Aorta (tissue), 5 donors: ENCODE results near the gene MARCHF6. TPM values are rescaled to one million over a fixed set of nuclear protein-coding genes. Genes with fewer than 3 reads are reported as not detected.

Experiments
- ATAC-seq: fragments of 200-7000 bp; cut with Tn5 transposase; one replicate; pipeline ENCODE4 v1.9.1; 2022; ENCODE audit warnings: moderate library complexity; ENCODE audit not compliant: low FRiP score
- DNase-seq, 2 donors: peaks; one replicate each; pipeline ENCODE4 v3.0.0-alpha.2; 2020
- H3K27ac ChIP-seq, 2 donors: one replicate each; pipeline ENCODE4 v1.5.1; 2013; ENCODE audit warnings: low read length in 2 of 2, mild to moderate bottlenecking in 2 of 2, moderate library complexity in 2 of 2, control low read depth in 1 of 2, inconsistent platforms in 1 of 2, low read depth in 1 of 2
- H3K27me3 ChIP-seq, 2 donors: one replicate each; pipeline ENCODE4 v1.6.1; 2013; ENCODE audit warnings: control low read depth in 1 of 2, low read length in 1 of 2, mild to moderate bottlenecking in 1 of 2, moderate library complexity in 1 of 2; ENCODE audit not compliant: insufficient read depth in 2 of 2, control insufficient read depth in 1 of 2
- H3K36me3 ChIP-seq, 2 donors: one replicate each; pipeline ENCODE4 v1.6.1; 2013; ENCODE audit warnings: control low read depth in 1 of 2, low read length in 1 of 2, mild to moderate bottlenecking in 1 of 2; ENCODE audit not compliant: insufficient read depth in 2 of 2, control insufficient read depth in 1 of 2
- H3K4me1 ChIP-seq, 2 donors: one replicate each; pipeline ENCODE4 v1.6.1; 2013; ENCODE audit warnings: low read length in 2 of 2, control low read depth in 1 of 2, mild to moderate bottlenecking in 1 of 2, moderate library complexity in 1 of 2; ENCODE audit not compliant: insufficient read depth in 2 of 2, control insufficient read depth in 1 of 2
- H3K4me3 ChIP-seq, 2 donors: one replicate each; pipeline ENCODE4 v1.5.1; 2013; ENCODE audit warnings: low read length in 2 of 2, control low read depth in 1 of 2, mild to moderate bottlenecking in 1 of 2
- H3K9me3 ChIP-seq: one replicate; pipeline ENCODE4 v1.6.1; 2013; ENCODE audit warnings: mild to moderate bottlenecking, low read length; ENCODE audit not compliant: control insufficient read depth
- WGBS, 2 donors: extraction: QIAGEN DNeasy Blood & Tissue Kit; methylation state at CpG; one replicate each; pipeline ENCODE4 v1.1.7; 2013; 5-methylcytosine and 5-hydroxymethylcytosine counted together
- intact Hi-C, 2 donors: fragments of 100-400 bp; cut with DNase I; formaldehyde crosslinking; loops; one replicate each; pipeline versions ENCODE4 v1.14.2 to v1.15.0; 2022
- long read RNA-seq, 2 donors: library from polyadenylated mRNA; unstranded; transcript quantifications; one replicate each; pipeline ENCODE4 v2.0.0, GENCODE V29; 2020 to 2021
- polyA plus RNA-seq, 2 donors: library from polyadenylated mRNA; stranded (reverse); fragments of 200-250 nt; gene quantifications; one replicate each; pipeline ENCODE4 v1.2.3, GENCODE V29; 2013
- total RNA-seq, 2 donors: library from RNA; stranded (reverse); fragmentation: NEBNext Ultra II Directional; extraction: Animal tissue kit (Norgen Biotek cat#: 25700); gene quantifications; one replicate each; pipeline ENCODE4 v1.2.1, GENCODE V29; 2021
- donor health status: healthy with polysubstance abuse.
- donor health status: Bipolar disorder and iron deficiency.
- donor health status: DM: no; HTN: no; CAD: no.
- donor health status: DM: no; HTN: no; CAD: no.
- donor health status: DM: yes; HTN: yes; CAD: no.

Gene MARCHF6
- total RNA-seq (100 to 1,000 TPM; 147 to 153 TPM), polyA plus RNA-seq (10 to 100 TPM; 27.7 to 73.9 TPM)
- long read RNA-seq, donor 1, full-length matches to known transcripts: 23 of 80 reads
- long read RNA-seq, donor 1, partial matches to known transcripts: 10 of 80 reads
- long read RNA-seq, donor 1, other reads (novel, unspliced or antisense): 47 of 80 reads
- long read RNA-seq, donor 2, full-length matches to known transcripts: 14 of 30 reads
- long read RNA-seq, donor 2, partial matches to known transcripts: 4 of 30 reads
- long read RNA-seq, donor 2, other reads (novel, unspliced or antisense): 12 of 30 reads

- 1% methylated on average over 75 to 92 of the region's 92 CpGs for WGBS, 2 donors
- peak within 1 kb of the TSS; percentile 81 to 88 for H3K4me3 ChIP-seq
- H3K4me1 ChIP-seq: peaks cover 0 to 2% of the 10 kb centered on the region in 2 donors
These were observed at the start of gene MARCHF6 for GRCh38 chr5:10353241-10354047. Gene MARCHF6 (plus strand): TSS chr5:10353695. CDS start chr5:10353899, 204 bp downstream.

GRCh38 chr5:10303699-10304170 is 49.8 kb upstream of the MARCHF6 start:
- no peak overlapping the region for H3K4me3 ChIP-seq
- H3K9me3 ChIP-seq: no peaks in the 10 kb centered on the region
- no peaks in the 10 kb centered on the region for H3K27me3 ChIP-seq
- intact Hi-C loops: no loop called here
- H3K27ac ChIP-seq: no peak overlapping the region
- WGBS, 2 donors: 75 to 87% methylated on average over 5 of the region's 5 CpGs
- no peaks in the 10 kb centered on the region for H3K36me3 ChIP-seq
- H3K4me1 ChIP-seq: no peaks in the 10 kb centered on the region
- DNase-seq (no peak), ATAC-seq (no peak)

More at GRCh38 chr5:10353241-10354047, at the start of gene MARCHF6:
- Histone ChIP-seq H3K36me3 (no peaks in the 10 kb centered on the region), H3K9me3 (no peaks in the 10 kb centered on the region), H3K27ac (peak within 1 kb of the TSS; percentile 64 to 94), H3K27me3 (no peaks in the 10 kb centered on the region)
- ATAC-seq: peak; percentile 99
- intact Hi-C loops: no loop called here
- DNase-seq: peak; percentile 97 to 98

GRCh38 chr5:10304932-10305331 is 48.6 kb upstream of the MARCHF6 start:
- Histone ChIP-seq H3K36me3 (no peaks in the 10 kb centered on the region), H3K27me3 (no peaks in the 10 kb centered on the region), H3K4me3 (no peak overlapping the region), H3K27ac (no peak overlapping the region), H3K4me1 (no peaks in the 10 kb centered on the region), H3K9me3 (no peaks in the 10 kb centered on the region)
- intact Hi-C loops: no loop called here
- DNase-seq (no peak), ATAC-seq (no peak)
- WGBS, 2 donors: 90% methylated on average over 5 of the region's 5 CpGs

GRCh38 chr5:10306114-10306513 is 47.4 kb upstream of the MARCHF6 start:
- ATAC-seq (no peak), DNase-seq (no peak)
- Histone ChIP-seq H3K27me3 (no peaks in the 10 kb centered on the region), H3K36me3 (no peaks in the 10 kb centered on the region), H3K9me3 (no peaks in the 10 kb centered on the region), H3K27ac (no peak overlapping the region), H3K4me1 (no peaks in the 10 kb centered on the region), H3K4me3 (no peak overlapping the region)
- intact Hi-C loops: no loop called here
- WGBS, 2 donors: 64 to 71% methylated on average over 5 of the region's 5 CpGs

- WGBS, 2 donors: 26 to 28% methylated on average over 8 of the region's 8 CpGs
- Histone ChIP-seq H3K4me3 (peak overlapping the region; percentile 32 to 58), H3K27me3 (no peaks in the 10 kb centered on the region), H3K36me3 (no peaks in the 10 kb centered on the region), H3K4me1 (no peaks in the 10 kb centered on the region), H3K9me3 (no peaks in the 10 kb centered on the region), H3K27ac (no peak overlapping the region)
- ATAC-seq (no peak), DNase-seq (no peak)
- intact Hi-C loops: no loop called here
These were observed 46.7 kb upstream of the MARCHF6 start for GRCh38 chr5:10306806-10307205.

- peak within 1 kb of the TSS; percentile 32 to 58 for H3K4me3 ChIP-seq
- H3K27me3 ChIP-seq: no peaks in the 10 kb centered on the region
- intact Hi-C loops: no loop called here
- no peaks in the 10 kb centered on the region for H3K36me3 ChIP-seq
- ATAC-seq: peak; percentile 81
- peak within 1 kb of the TSS in 1 of 2 donors; percentile 65 for H3K27ac ChIP-seq
- no peaks in the 10 kb centered on the region for H3K9me3 ChIP-seq
- no peaks in the 10 kb centered on the region for H3K4me1 ChIP-seq
- peak; percentile 65 to 85 for DNase-seq
- 1% methylated on average over 53 to 56 of the region's 56 CpGs for WGBS, 2 donors
These were observed 46.0 kb upstream of the MARCHF6 start, which contains the start of gene CMBL for GRCh38 chr5:10307206-10308148. Gene CMBL (minus strand): TSS chr5:10307902. CDS start chr5:10290762, 17,140 bp downstream.

GRCh38 chr5:10308844-10309243 is 44.7 kb upstream of the MARCHF6 start:
- intact Hi-C loops: no loop called here
- Histone ChIP-seq H3K4me1 (no peaks in the 10 kb centered on the region), H3K4me3 (no peak overlapping the region), H3K36me3 (no peaks in the 10 kb centered on the region), H3K9me3 (no peaks in the 10 kb centered on the region), H3K27me3 (no peaks in the 10 kb centered on the region), H3K27ac (no peak overlapping the region)
- DNase-seq: no peak
- 83 to 86% methylated on average over 6 of the region's 6 CpGs for WGBS, 2 donors
- ATAC-seq: no peak

GRCh38 chr5:10310066-10310779 is 43.3 kb upstream of the MARCHF6 start:
- 87 to 88% methylated on average over 8 of the region's 8 CpGs for WGBS, 2 donors
- Histone ChIP-seq H3K36me3 (no peaks in the 10 kb centered on the region), H3K9me3 (no peaks in the 10 kb centered on the region), H3K4me1 (no peaks in the 10 kb centered on the region), H3K27ac (no peak overlapping the region), H3K27me3 (no peaks in the 10 kb centered on the region), H3K4me3 (no peak overlapping the region)
- ATAC-seq: no peak
- no peak for DNase-seq
- intact Hi-C loops: no loop called here
